Large intestine (tissue), 3 donors: ENCODE data around the gene SLC49A4. TPM values are rescaled to one million over a fixed set of nuclear protein-coding genes. Genes with fewer than 3 reads are reported as not detected.
A peak's percentile ranks its signal among the peaks of the same experiment; 100 is the strongest.

Source experiments
- DNase-seq, 2 donors: peaks; one replicate each; pipeline versions ENCODE4 v3.0.0 to v3.0.0-alpha.2; 2013
- H3K27ac ChIP-seq: one replicate; pipeline ENCODE4 v1.5.1; 2013; ENCODE audit warnings: low read length
- H3K27me3 ChIP-seq: 2 replicates; pipeline ENCODE4 v1.6.1; 2013; ENCODE audit warnings: low read length; ENCODE audit not compliant: control insufficient read depth, insufficient read depth
- H3K36me3 ChIP-seq: 2 replicates; pipeline ENCODE4 v1.6.1; 2013; ENCODE audit warnings: low read length; ENCODE audit not compliant: control insufficient read depth, insufficient read depth
- H3K4me1 ChIP-seq: one replicate; pipeline ENCODE4 v1.6.1; 2013; ENCODE audit warnings: low read length; ENCODE audit not compliant: control insufficient read depth, insufficient read depth
- H3K4me3 ChIP-seq: one replicate; pipeline ENCODE4 v1.5.1; 2013; ENCODE audit warnings: low read length
- H3K9me3 ChIP-seq: one replicate; pipeline ENCODE4 v1.6.1; 2013; ENCODE audit warnings: mild to moderate bottlenecking, low read depth, low read length, moderate library complexity; ENCODE audit not compliant: control insufficient read depth
- WGBS: methylation state at CpG from one replicate; pipeline ENCODE4 v1.1.5; 2013; ENCODE audit warnings: low lambda C conversion rate; ENCODE audit not compliant: insufficient coverage; 5-methylcytosine and 5-hydroxymethylcytosine counted together
- polyA plus RNA-seq: library from polyadenylated mRNA; unstranded; fragments of 120-200 nt; gene quantifications from one replicate; pipeline ENCODE4 v1.2.1, GENCODE V29; 2013

The SLC49A4 gene
- polyA plus RNA-seq, 1 donor = 14.3 TPM

DNA sequence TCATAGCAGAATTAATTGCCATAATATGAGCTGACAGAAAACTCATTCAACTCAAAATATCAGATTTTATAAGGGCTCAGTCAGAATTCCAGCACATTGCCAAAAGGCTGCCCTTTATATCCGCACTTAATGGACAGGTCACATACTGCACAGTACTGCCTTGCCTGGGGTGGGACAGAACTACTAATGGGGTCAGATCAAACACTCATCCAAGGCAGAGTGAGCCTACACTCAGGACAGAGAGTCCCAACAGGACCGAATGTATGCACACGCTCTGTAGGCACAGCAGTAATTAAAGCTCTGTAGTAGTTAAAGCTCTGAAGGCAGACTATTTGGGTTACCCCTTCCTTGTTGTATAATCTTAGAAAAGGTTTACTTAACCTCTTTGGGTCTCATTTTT is 28.4 kb upstream of the SLC49A4 start:
- H3K9me3 ChIP-seq = no peaks in the 10 kb centered on the region
- H3K27ac ChIP-seq = no peak overlapping the region

DNA sequence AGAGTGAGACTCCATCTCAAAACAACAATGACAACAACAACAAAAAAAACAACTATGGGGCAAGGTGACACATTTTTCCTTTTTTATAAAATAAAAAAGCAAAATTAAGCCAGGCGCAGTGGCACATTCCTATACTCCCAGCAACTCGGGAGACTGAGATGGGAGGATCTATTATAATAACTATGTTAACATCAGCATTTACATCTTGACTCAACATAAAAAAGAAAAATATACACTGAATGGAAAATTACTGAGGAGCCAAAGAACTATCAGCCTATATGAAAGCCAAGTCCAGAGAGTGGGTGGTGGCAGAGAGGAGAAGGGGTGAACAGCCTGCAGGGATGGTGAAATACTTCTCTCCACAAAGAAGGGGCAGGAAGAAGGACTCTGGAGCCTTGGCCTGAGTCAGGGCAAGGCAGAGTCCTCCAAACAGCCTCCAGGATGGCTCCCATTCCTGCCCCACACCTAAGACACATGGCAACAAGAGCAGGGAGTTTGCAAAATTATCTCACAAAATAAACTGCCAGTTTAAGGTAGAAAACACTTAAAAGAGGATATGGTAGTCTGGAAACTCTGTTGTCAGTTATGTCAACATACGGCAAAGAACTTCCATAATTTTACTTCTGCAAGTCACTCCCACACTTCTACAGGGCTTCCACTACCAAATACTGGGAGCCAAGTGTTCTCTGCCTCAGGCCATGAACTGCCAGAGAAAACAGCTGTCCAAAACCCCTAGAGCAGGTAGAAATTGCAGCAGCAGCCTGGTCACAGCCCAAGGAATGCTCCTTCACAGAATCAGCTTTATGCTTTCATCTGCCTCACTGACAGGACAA is 27.1 kb upstream of the SLC49A4 start:
- WGBS = 94% methylated on average over 2 of the region's 3 CpGs
- H3K4me1 ChIP-seq = no peaks in the 10 kb centered on the region
- no peaks in the 10 kb centered on the region for H3K36me3 ChIP-seq
- H3K4me3 ChIP-seq = no peak overlapping the region
- no peaks in the 10 kb centered on the region for H3K9me3 ChIP-seq
- H3K27ac ChIP-seq = peak overlapping the region; percentile 37
- peak in 1 of 2 donors; percentile 28 for DNase-seq
- no peaks in the 10 kb centered on the region for H3K27me3 ChIP-seq

More for the DNA sequence above, 28.4 kb upstream of the SLC49A4 start:
- no peaks in the 10 kb centered on the region for H3K27me3 ChIP-seq
- no peaks in the 10 kb centered on the region for H3K36me3 ChIP-seq
- no peaks in the 10 kb centered on the region for H3K4me1 ChIP-seq
- DNase-seq = no peak
- WGBS = 100% methylated on average over 1 of the region's 3 CpGs
- no peak overlapping the region for H3K4me3 ChIP-seq

DNA sequence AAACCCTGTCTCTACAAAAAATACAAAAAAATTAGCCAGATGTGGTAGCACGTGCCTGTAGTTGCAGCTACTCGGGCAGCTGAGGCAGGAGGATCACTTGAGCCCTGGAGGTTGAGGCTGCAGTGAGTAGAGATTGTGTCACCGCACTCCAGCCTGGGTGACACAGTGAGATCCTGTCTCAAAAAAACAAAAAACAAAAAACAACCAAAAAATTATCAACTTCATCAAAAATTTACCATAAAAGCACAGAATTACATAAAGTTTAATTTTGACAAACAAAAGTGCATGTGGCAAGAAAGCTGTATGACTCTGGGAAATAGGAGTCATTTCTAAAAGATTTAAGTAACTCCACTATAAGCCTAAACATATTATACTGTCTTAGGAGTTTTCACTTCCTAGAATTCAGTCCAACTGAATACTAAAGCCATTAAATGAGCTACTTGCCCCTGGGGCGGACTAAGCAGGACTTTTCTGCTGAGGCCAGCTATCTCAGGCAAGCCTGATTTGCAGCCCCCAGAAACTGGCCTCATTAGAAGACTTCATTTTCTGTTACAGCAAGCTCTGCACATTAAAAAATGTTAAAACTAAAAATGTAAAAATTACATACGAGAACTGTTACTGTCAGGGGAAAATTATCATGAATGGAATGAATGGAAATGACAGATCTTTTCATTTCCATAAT is 24.2 kb upstream of the SLC49A4 start:
- peaks cover 5% of the 10 kb centered on the region for H3K4me1 ChIP-seq
- H3K9me3 ChIP-seq = no peaks in the 10 kb centered on the region
- no peaks in the 10 kb centered on the region for H3K36me3 ChIP-seq
- no peak overlapping the region for H3K4me3 ChIP-seq
- no peaks in the 10 kb centered on the region for H3K27me3 ChIP-seq
- 100% methylated on average over 4 of the region's 5 CpGs for WGBS
- no peak overlapping the region for H3K27ac ChIP-seq
- DNase-seq = no peak

DNA sequence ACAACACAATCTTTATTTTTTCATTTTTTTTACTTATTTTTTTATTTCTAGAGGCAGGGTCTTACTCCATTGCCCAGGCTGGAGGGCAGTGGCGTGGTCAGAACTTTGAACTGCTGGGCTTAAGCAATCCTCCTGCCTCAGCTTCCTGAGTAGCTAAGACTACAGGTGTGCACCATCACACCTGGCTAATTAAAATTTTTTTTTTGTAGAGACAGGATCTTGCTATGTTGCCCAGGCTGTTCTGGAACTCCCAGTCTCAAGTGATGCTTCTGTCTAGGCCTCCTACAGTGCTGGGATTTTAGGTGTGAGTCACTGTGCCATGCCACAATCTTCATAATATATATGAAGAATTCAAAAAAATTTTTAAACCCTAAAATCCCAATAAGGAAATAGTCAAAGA is 22.0 kb upstream of the SLC49A4 start:
- no peaks in the 10 kb centered on the region for H3K9me3 ChIP-seq
- no peak overlapping the region for H3K4me3 ChIP-seq
- H3K27ac ChIP-seq = no peak overlapping the region
- H3K36me3 ChIP-seq = no peaks in the 10 kb centered on the region
- no CpG with 5 or more reads among the region's 1 CpG for WGBS
- no peaks in the 10 kb centered on the region for H3K27me3 ChIP-seq
- peaks cover 5% of the 10 kb centered on the region for H3K4me1 ChIP-seq
- DNase-seq = no peak

DNA sequence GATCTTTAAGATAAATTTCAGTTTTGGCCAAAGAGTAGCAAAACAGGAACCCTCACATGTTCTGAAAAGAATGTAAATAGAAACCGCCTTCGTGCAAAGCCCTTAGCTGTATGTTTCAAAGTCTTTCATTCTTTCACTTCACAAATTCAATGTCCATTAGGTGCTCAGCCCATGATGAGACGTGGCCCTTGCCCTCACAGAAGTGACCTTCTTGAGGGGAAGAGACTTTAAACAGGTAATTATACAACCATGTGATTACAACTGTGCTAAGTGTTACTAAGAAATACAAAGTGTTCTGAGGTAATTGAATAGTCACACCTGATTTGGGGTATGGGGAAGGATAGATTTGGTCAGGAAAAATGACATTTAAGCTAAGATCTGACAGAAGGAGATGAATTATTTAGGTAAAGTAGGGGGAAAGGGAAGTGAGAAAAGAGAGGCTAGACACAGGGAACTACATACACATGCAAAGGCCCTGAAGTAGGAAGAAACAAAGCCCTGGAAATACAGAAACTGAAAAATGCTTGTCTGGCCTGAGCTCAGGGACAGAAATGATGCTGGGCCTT is 20.8 kb upstream of the SLC49A4 start:
- DNase-seq = peak; percentile 62 to 76
- no peaks in the 10 kb centered on the region for H3K9me3 ChIP-seq
- H3K27me3 ChIP-seq = no peaks in the 10 kb centered on the region
- no CpG with 5 or more reads among the region's 3 CpGs for WGBS
- H3K4me1 ChIP-seq = peaks cover 5% of the 10 kb centered on the region
- no peaks in the 10 kb centered on the region for H3K36me3 ChIP-seq
- H3K27ac ChIP-seq = peak overlapping the region; percentile 79
- no peak overlapping the region for H3K4me3 ChIP-seq

DNA sequence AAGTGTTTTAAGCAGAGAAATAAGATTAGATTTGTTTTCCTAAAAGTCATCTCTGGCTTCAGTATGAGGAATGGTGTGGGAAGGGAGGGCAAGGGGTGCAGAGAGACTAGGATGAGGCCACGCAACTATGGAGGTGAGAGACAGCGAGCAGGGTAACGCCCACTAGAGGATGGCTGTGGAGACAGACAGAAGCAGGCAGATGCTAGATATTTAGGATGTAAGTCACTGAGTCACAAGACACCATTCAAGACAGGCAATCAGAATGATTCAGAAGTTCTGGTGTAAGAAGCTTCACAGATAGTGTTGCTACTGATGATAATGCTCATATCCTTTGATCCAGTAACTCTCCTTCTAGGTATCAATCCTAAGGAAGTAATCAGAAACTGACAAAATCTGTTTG is 20.3 kb upstream of the SLC49A4 start:
- Histone ChIP-seq H3K4me3 (no peak overlapping the region), H3K9me3 (no peaks in the 10 kb centered on the region), H3K36me3 (no peaks in the 10 kb centered on the region), H3K27ac (peak overlapping the region; percentile 79), H3K4me1 (peaks cover 5% of the 10 kb centered on the region), H3K27me3 (no peaks in the 10 kb centered on the region)
- no peak for DNase-seq
- WGBS = 100% methylated on average over 3 of the region's 3 CpGs

DNA sequence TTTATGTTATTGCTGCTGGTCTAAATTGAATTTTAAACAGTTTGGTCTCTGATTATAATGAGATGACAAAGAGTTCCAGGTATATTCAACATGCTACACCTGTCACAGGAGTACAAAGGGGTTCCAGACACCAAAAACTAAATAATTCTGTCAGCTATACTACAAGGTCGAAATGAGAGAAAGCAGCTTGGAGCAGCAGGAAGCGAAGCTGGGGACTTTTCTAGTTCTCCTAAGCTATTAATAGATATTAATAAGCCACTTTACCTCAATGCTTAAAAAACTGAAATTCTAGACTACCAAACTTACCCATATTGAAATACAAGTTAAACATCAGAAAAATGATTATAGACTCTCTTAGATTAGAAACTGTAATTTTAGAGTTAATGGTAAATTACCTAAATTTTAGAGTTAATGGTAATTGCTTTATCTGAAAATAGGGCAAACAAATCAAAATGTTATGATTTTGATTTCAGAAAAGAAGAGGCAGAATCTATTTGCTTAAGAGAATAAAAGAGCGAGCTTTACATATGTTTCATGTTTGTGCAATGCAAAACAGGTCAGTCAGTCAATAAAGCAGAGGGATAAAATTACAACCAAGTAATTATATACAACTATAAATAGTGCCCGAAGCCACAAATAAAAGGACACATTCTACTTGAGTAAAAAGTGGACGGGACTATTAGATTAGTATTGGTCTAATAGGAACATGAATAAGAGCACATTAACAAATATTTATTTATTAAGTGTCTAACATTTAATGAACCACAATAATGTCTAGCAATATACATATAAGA is 18.0 kb upstream of the SLC49A4 start:
- DNase-seq = no peak
- Histone ChIP-seq H3K36me3 (no peaks in the 10 kb centered on the region), H3K4me3 (no peak overlapping the region), H3K4me1 (peaks cover 5% of the 10 kb centered on the region), H3K9me3 (peaks cover 7% of the 10 kb centered on the region), H3K27me3 (no peaks in the 10 kb centered on the region), H3K27ac (no peak overlapping the region)
- 84% methylated on average over 3 of the region's 5 CpGs for WGBS

DNA sequence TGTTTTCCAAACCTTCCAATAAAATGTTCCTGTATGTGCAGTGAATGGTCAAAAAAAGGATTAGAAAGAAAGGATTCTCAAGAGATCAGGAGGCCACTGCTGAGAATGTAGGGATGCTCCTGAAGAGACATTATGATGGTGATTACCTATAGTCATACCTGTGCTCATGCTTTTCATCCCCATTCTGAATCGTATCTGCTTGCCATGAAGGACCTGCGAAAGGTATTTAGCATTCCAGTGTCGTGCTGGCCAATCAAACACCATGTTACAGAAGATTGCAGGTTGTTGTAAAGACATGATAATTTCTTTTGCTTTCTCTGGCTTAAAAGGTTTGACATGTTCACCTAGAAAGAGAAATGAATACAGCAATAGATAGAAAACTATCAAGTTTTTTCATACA is 17.3 kb upstream of the SLC49A4 start:
- no peak overlapping the region for H3K27ac ChIP-seq
- WGBS = 80% methylated on average over 1 of the region's 3 CpGs
- H3K27me3 ChIP-seq = no peaks in the 10 kb centered on the region
- no peaks in the 10 kb centered on the region for H3K36me3 ChIP-seq
- peaks cover 5% of the 10 kb centered on the region for H3K4me1 ChIP-seq
- peaks cover 7% of the 10 kb centered on the region for H3K9me3 ChIP-seq
- DNase-seq = no peak
- no peak overlapping the region for H3K4me3 ChIP-seq

DNA sequence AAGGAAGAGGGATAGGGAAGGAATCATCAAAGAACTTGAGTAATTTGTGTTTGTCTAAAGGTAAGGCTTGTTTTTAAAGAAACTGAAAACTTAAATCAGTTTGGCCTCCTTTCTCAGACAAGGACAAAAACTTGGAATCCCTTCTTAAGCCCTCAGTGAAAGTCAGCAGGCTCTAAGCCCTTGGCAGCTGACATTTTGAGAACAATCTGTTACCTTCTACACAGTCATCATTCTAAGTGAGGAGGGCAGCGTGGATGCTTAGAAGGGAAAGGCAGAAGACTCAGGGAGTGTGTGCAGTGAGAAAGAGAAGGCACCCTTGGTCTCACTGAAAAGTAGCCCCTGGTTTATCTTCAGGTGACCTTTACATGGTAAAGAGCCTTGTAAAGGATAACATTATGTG is 12.1 kb upstream of the SLC49A4 start:
- H3K4me3 ChIP-seq = no peak overlapping the region
- H3K27me3 ChIP-seq = no peaks in the 10 kb centered on the region
- DNase-seq = no peak
- no peak overlapping the region for H3K27ac ChIP-seq
- H3K4me1 ChIP-seq = peaks cover 16% of the 10 kb centered on the region
- H3K9me3 ChIP-seq = peaks cover 7% of the 10 kb centered on the region
- no CpG with 5 or more reads among the region's 1 CpG for WGBS
- H3K36me3 ChIP-seq = no peaks in the 10 kb centered on the region

DNA sequence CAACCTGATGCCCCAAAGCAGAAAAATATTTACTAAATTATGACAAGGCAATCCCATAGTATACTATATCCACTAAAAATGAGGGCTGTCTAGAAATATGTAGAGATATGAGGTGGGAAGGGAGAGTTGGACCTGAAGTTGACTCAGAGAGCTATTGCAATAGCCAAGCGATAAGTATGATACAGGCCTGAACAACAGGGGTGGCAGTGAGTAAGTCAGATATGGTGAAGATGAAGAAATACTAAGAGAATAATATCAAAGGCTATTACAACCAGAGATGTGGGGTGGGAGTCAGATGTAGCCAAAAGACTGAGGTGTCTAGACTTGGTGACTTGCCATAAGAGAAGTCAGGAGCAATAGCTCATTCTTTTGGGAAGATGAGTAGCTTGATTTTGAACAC is 10.4 kb upstream of the SLC49A4 start:
- no peak overlapping the region for H3K4me3 ChIP-seq
- H3K36me3 ChIP-seq = no peaks in the 10 kb centered on the region
- no peaks in the 10 kb centered on the region for H3K27me3 ChIP-seq
- H3K27ac ChIP-seq = peak overlapping the region; percentile 69
- peaks cover 7% of the 10 kb centered on the region for H3K9me3 ChIP-seq
- peaks cover 16% of the 10 kb centered on the region for H3K4me1 ChIP-seq
- peak in 1 of 2 donors; percentile 41 for DNase-seq
- 63% methylated on average over 1 of the region's 1 CpG for WGBS
